ENCODE results near the gene PRKCH.

PRKCH gene

DNA sequence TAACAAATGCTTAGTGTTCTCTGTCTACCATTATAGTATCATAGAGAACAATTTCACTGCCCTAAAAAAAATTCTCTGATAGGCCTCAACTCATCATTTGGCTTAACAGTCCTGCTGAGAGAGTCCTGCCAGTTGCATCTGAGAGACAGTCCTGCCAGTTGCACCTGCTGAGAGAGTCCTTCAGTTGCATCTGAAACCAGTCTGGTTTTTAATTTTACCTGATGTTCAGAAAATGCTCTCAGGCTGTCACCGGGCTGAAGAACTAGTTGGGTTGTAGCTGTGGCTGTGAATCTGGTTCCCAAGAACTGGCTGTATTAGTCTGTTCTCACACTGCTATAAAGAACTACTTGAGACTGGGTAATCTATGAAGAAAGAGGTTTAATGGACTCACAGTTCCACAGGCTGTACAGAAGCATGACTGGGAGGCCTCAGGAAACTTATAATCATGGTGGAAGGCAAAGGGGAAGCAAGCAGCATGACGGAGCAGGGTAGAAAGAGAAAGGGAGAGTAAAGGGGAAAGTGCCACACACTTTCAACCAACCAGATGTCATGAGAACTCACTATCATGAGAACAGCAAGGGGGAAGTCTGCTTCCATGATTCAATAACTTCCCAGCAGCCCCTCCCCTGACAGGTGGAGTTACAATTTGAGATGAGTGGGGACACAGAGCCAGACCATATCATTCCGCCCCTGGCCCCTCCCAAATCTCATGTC, 51.6 kb downstream of the PRKCH start:
- Histone ChIP-seq H3K4me3 (ENCODE audit: low read length) (no peak overlapping the region), H3K56ac (ENCODE audit: low read length) (no peak overlapping the region), H2BK15ac (replicated peaks; ENCODE audit: low read depth) (no peak overlapping the region), H3K4me1 (ENCODE audit: control insufficient read depth, low read depth, low read length) (peaks cover 2% of the 10 kb centered on the region), H3K4ac (ENCODE audit: low read depth, low read length) (no peak overlapping the region), H2BK5ac (ENCODE audit: low read length) (no peak overlapping the region), H3K79me2 (ENCODE audit: control insufficient read depth, insufficient read depth, low read length) (no peaks in the 10 kb centered on the region), H4K5ac (ENCODE audit: low read length) (no peak overlapping the region), H3K79me1 (ENCODE audit: low read length) (no peaks in the 10 kb centered on the region), H2BK120ac (ENCODE audit: low read depth, low read length) (no peak overlapping the region), H3K27ac (ENCODE audit: low read depth, low read length) (no peak overlapping the region), H3K4me2 (ENCODE audit: low read length) (no peak overlapping the region), H3K9ac (ENCODE audit: low read length) (no peak overlapping the region), H2AK5ac (ENCODE audit: low read length) (no peak overlapping the region), H3K27me3 (ENCODE audit: insufficient read depth, low read length, poor library complexity) (no peaks in the 10 kb centered on the region), H3K36me3 (ENCODE audit: control insufficient read depth, insufficient read depth, low read length) (no peaks in the 10 kb centered on the region), H3K18ac (ENCODE audit: low read length) (no peak overlapping the region), H3K23ac (ENCODE audit: low read length) (no peak overlapping the region), H4K8ac (ENCODE audit: low read depth, low read length) (no peak overlapping the region)
- no peak for DNase-seq
- no CpG with 5 or more reads among the region's 3 CpGs for WGBS (ENCODE audit: extremely low coverage, insufficient coverage, low lambda C conversion rate)

DNA sequence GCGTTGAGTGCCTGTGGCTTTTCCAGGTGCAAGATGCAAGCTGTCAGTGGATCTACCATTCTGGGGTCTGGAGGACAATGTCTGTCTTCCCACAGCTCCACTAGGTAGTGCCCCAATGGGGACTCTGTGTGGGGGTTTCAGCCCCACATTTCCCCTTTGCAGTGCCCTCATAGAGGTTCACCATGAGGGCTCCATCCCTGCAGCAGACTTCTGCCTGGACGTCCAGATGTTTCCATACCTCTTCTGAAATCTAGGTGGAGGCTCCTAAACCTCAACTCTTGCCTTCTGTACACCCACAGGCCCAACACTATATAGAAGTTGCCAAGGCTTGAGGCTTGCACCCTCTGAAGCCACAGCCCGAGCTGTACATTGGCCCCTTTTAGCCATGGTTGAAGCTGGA, 52.9 kb downstream of the PRKCH start:
- no peak overlapping the region for H3K4me3 ChIP-seq (ENCODE audit: low read length)
- H3K4me1 ChIP-seq (ENCODE audit: control insufficient read depth, low read depth, low read length): no peaks in the 10 kb centered on the region
- H3K4ac ChIP-seq (ENCODE audit: low read depth, low read length): no peak overlapping the region
- no peak overlapping the region for H4K5ac ChIP-seq (ENCODE audit: low read length)
- H3K27ac ChIP-seq (ENCODE audit: low read depth, low read length): no peak overlapping the region
- H3K23ac ChIP-seq (ENCODE audit: low read length): no peak overlapping the region
- no peak overlapping the region for H2AK5ac ChIP-seq (ENCODE audit: low read length)
- H3K27me3 ChIP-seq (ENCODE audit: insufficient read depth, low read length, poor library complexity): no peaks in the 10 kb centered on the region
- no peak overlapping the region for H2BK15ac ChIP-seq (replicated peaks; ENCODE audit: low read depth)
- no peak overlapping the region for H2BK120ac ChIP-seq (ENCODE audit: low read depth, low read length)
- no peak overlapping the region for H3K56ac ChIP-seq (ENCODE audit: low read length)
- no peak overlapping the region for H3K4me2 ChIP-seq (ENCODE audit: low read length)
- no peak for DNase-seq
- H3K79me2 ChIP-seq (ENCODE audit: control insufficient read depth, insufficient read depth, low read length): no peaks in the 10 kb centered on the region
- no peak overlapping the region for H4K8ac ChIP-seq (ENCODE audit: low read depth, low read length)
- H3K18ac ChIP-seq (ENCODE audit: low read length): no peak overlapping the region
- no peak overlapping the region for H3K9ac ChIP-seq (ENCODE audit: low read length)
- WGBS (ENCODE audit: extremely low coverage, insufficient coverage, low lambda C conversion rate): no CpG with 5 or more reads among the region's 3 CpGs
- H3K79me1 ChIP-seq (ENCODE audit: low read length): no peaks in the 10 kb centered on the region
- H2BK5ac ChIP-seq (ENCODE audit: low read length): no peak overlapping the region
- no peaks in the 10 kb centered on the region for H3K36me3 ChIP-seq (ENCODE audit: control insufficient read depth, insufficient read depth, low read length)

DNA sequence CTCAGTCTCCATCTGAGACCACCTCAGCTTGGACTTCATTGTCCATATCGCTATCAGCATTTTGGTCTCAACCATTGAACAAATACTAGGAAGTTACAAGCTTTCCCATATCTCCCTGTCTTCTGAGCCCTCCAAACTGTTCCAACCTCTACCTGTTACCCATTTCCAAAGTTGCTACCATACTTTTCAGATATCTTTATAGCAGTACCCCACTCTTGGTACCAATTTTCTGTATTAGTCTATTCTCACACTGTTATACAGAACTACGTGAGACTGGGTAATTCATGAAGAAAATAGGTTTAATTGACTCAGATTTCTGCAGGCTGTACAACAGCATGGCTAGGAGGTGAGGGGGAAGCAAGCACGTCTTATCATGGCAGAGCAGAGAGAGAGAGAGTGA, 53.8 kb downstream of the PRKCH start:
- Histone ChIP-seq H3K79me2 (ENCODE audit: control insufficient read depth, insufficient read depth, low read length) (no peaks in the 10 kb centered on the region), H3K4me3 (ENCODE audit: low read length) (no peak overlapping the region), H3K36me3 (ENCODE audit: control insufficient read depth, insufficient read depth, low read length) (no peaks in the 10 kb centered on the region), H3K23ac (ENCODE audit: low read length) (no peak overlapping the region), H3K56ac (ENCODE audit: low read length) (no peak overlapping the region), H4K5ac (ENCODE audit: low read length) (no peak overlapping the region), H3K27ac (ENCODE audit: low read depth, low read length) (no peak overlapping the region), H3K27me3 (ENCODE audit: insufficient read depth, low read length, poor library complexity) (no peaks in the 10 kb centered on the region), H3K4me2 (ENCODE audit: low read length) (no peak overlapping the region), H3K4ac (ENCODE audit: low read depth, low read length) (no peak overlapping the region), H2AK5ac (ENCODE audit: low read length) (no peak overlapping the region), H3K9ac (ENCODE audit: low read length) (no peak overlapping the region), H2BK120ac (ENCODE audit: low read depth, low read length) (no peak overlapping the region), H3K79me1 (ENCODE audit: low read length) (no peaks in the 10 kb centered on the region), H2BK15ac (replicated peaks; ENCODE audit: low read depth) (no peak overlapping the region), H2BK5ac (ENCODE audit: low read length) (no peak overlapping the region), H3K18ac (ENCODE audit: low read length) (no peak overlapping the region), H4K8ac (ENCODE audit: low read depth, low read length) (no peak overlapping the region), H3K4me1 (ENCODE audit: control insufficient read depth, low read depth, low read length) (no peaks in the 10 kb centered on the region)
- DNase-seq: no peak
- no CpG with 5 or more reads among the region's 3 CpGs for WGBS (ENCODE audit: extremely low coverage, insufficient coverage, low lambda C conversion rate)

DNA sequence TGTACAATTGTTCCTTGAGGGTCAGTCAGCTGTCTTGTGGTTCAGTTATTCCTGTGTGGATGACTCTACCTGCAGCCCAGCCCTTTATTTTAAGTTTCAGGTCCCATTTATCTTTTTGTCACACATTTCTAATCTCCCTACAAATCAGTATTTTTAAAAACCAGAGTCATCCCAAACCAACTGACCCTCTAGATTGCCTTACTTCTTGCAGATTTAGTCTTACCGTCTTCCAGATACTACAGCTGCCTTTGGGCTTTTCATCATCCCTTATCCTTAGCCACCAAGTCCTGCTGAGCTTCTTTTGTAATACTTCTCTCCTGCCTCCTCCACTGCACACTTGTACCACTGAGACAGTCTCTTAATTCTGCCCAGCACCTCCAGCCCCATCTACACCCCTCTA, 54.9 kb downstream of the PRKCH start:
- Histone ChIP-seq H3K4me3 (ENCODE audit: low read length) (no peak overlapping the region), H3K27ac (ENCODE audit: low read depth, low read length) (no peak overlapping the region), H3K18ac (ENCODE audit: low read length) (no peak overlapping the region), H2BK15ac (replicated peaks; ENCODE audit: low read depth) (no peak overlapping the region), H3K79me1 (ENCODE audit: low read length) (no peaks in the 10 kb centered on the region), H3K23ac (ENCODE audit: low read length) (no peak overlapping the region), H3K27me3 (ENCODE audit: insufficient read depth, low read length, poor library complexity) (no peaks in the 10 kb centered on the region), H3K9ac (ENCODE audit: low read length) (no peak overlapping the region), H2AK5ac (ENCODE audit: low read length) (no peak overlapping the region), H3K79me2 (ENCODE audit: control insufficient read depth, insufficient read depth, low read length) (no peaks in the 10 kb centered on the region), H3K4me2 (ENCODE audit: low read length) (no peak overlapping the region), H2BK5ac (ENCODE audit: low read length) (no peak overlapping the region), H3K4me1 (ENCODE audit: control insufficient read depth, low read depth, low read length) (no peaks in the 10 kb centered on the region), H3K4ac (ENCODE audit: low read depth, low read length) (no peak overlapping the region), H3K56ac (ENCODE audit: low read length) (no peak overlapping the region), H4K8ac (ENCODE audit: low read depth, low read length) (no peak overlapping the region), H2BK120ac (ENCODE audit: low read depth, low read length) (no peak overlapping the region), H4K5ac (ENCODE audit: low read length) (no peak overlapping the region), H3K36me3 (ENCODE audit: control insufficient read depth, insufficient read depth, low read length) (no peaks in the 10 kb centered on the region)
- no CpG with 5 or more reads among the region's 1 CpG for WGBS (ENCODE audit: extremely low coverage, insufficient coverage, low lambda C conversion rate)
- no peak for DNase-seq

DNA sequence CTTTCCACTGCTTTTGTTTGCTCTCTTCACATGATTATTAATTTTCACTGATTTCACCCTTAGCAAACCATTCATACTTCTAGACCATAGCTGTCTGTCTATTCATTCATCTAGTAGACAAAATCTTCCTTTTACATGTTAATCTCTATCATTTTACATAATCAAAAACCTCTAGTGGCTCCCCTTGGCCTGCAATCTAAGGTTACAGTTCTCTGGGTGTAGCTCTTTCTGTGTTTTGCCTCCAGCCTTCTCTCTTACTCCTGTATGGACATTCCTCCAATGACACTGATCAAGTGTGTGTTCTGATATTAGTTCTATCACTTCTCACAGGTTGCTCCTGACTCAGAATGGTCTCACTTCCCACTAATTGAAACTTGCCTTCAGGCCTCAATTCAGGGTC, 56.4 kb downstream of the PRKCH start:
- H3K27ac ChIP-seq (ENCODE audit: low read depth, low read length): no peak overlapping the region
- no peak overlapping the region for H2BK15ac ChIP-seq (replicated peaks; ENCODE audit: low read depth)
- no peak overlapping the region for H2BK5ac ChIP-seq (ENCODE audit: low read length)

DNA sequence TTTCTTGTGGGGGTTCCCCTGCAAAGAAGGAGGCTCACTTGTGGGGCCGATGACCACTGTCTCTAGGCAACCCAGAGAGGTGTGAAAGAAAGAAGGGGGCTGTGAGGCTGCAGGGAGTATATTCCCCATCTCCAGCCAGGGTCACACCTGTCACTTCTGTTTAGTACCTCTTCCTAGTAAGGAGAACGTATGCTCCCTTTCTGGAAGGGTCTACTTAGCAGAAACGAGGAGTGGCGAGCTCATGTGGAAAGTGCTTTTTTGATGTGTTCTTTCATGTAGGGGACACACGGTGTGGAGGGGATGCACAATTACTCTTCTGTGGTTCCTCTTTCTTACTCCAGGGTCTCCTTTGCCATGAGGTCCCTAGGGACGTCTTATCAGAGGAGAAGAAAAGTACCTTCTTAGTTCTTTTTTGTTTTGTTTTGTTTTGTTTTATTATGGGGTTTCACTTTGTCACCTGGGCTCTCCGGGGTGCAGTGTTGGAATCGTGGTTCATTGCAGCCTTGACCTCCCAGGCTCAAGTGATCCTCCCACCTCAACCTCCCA, 58.3 kb downstream of the PRKCH start:
- Histone ChIP-seq H3K18ac (ENCODE audit: low read length) (no peak overlapping the region), H3K27me3 (ENCODE audit: insufficient read depth, low read length, poor library complexity) (no peaks in the 10 kb centered on the region), H4K8ac (ENCODE audit: low read depth, low read length) (no peak overlapping the region), H4K5ac (ENCODE audit: low read length) (no peak overlapping the region), H3K79me2 (ENCODE audit: control insufficient read depth, insufficient read depth, low read length) (no peaks in the 10 kb centered on the region), H3K4me1 (ENCODE audit: control insufficient read depth, low read depth, low read length) (no peaks in the 10 kb centered on the region), H2BK5ac (ENCODE audit: low read length) (no peak overlapping the region), H2BK120ac (ENCODE audit: low read depth, low read length) (no peak overlapping the region), H2BK15ac (replicated peaks; ENCODE audit: low read depth) (no peak overlapping the region), H3K4me3 (ENCODE audit: low read length) (no peak overlapping the region), H3K36me3 (ENCODE audit: control insufficient read depth, insufficient read depth, low read length) (no peaks in the 10 kb centered on the region), H3K79me1 (ENCODE audit: low read length) (no peaks in the 10 kb centered on the region), H3K4ac (ENCODE audit: low read depth, low read length) (no peak overlapping the region), H3K4me2 (ENCODE audit: low read length) (no peak overlapping the region), H3K23ac (ENCODE audit: low read length) (no peak overlapping the region), H3K56ac (ENCODE audit: low read length) (no peak overlapping the region), H3K27ac (ENCODE audit: low read depth, low read length) (no peak overlapping the region), H2AK5ac (ENCODE audit: low read length) (no peak overlapping the region), H3K9ac (ENCODE audit: low read length) (no peak overlapping the region)
- WGBS (ENCODE audit: extremely low coverage, insufficient coverage, low lambda C conversion rate): no CpG with 5 or more reads among the region's 8 CpGs
- no peak for DNase-seq

More for the DNA sequence above, 56.4 kb downstream of the PRKCH start:
- H3K4me2 ChIP-seq (ENCODE audit: low read length): no peak overlapping the region
- H3K79me1 ChIP-seq (ENCODE audit: low read length): no peaks in the 10 kb centered on the region
- DNase-seq: no peak
- no peak overlapping the region for H3K23ac ChIP-seq (ENCODE audit: low read length)
- H3K4me3 ChIP-seq (ENCODE audit: low read length): no peak overlapping the region
- H4K5ac ChIP-seq (ENCODE audit: low read length): no peak overlapping the region
- no peaks in the 10 kb centered on the region for H3K4me1 ChIP-seq (ENCODE audit: control insufficient read depth, low read depth, low read length)
- no peak overlapping the region for H4K8ac ChIP-seq (ENCODE audit: low read depth, low read length)
- no peak overlapping the region for H2AK5ac ChIP-seq (ENCODE audit: low read length)
- no peaks in the 10 kb centered on the region for H3K36me3 ChIP-seq (ENCODE audit: control insufficient read depth, insufficient read depth, low read length)
- H3K4ac ChIP-seq (ENCODE audit: low read depth, low read length): no peak overlapping the region
- H3K27me3 ChIP-seq (ENCODE audit: insufficient read depth, low read length, poor library complexity): no peaks in the 10 kb centered on the region
- H3K79me2 ChIP-seq (ENCODE audit: control insufficient read depth, insufficient read depth, low read length): no peaks in the 10 kb centered on the region
- H2BK120ac ChIP-seq (ENCODE audit: low read depth, low read length): no peak overlapping the region
- no peak overlapping the region for H3K18ac ChIP-seq (ENCODE audit: low read length)
- no peak overlapping the region for H3K56ac ChIP-seq (ENCODE audit: low read length)
- H3K9ac ChIP-seq (ENCODE audit: low read length): no peak overlapping the region
